Left colon (tissue), 2 donors: ENCODE measurements around the gene CALD1. TPM values are rescaled to one million over a fixed set of nuclear protein-coding genes. Genes with fewer than 3 reads are reported as not detected.

Source experiments
- ATAC-seq: fragments of 200-7000 bp; cut with Tn5 transposase; one replicate; pipeline ENCODE4 v1.9.1; 2020; ENCODE audit warnings: mild to moderate bottlenecking, moderate library complexity
- DNase-seq, 2 donors: peaks; one replicate each; pipeline ENCODE4 v3.0.0-alpha.2; 2020
- intact Hi-C, 2 donors: fragments of 100-400 bp; cut with DNase I in 1 of 2; cut with micrococcal nuclease in 1 of 2; formaldehyde crosslinking; loops; one replicate each; pipeline versions ENCODE4 v1.11.2 to v1.14.0; 2022; cut with DNase I, micrococcal nuclease
- total RNA-seq, 2 donors: library from RNA; stranded (reverse); fragmentation: NEBNext Ultra II Directional; extraction: Animal tissue kit (Norgen Biotek cat#: 25700); gene quantifications; one replicate each; pipeline ENCODE4 v1.2.1, GENCODE V29; 2021
- donor health status: DM: no; HTN: no; CAD: no.
- donor health status: DM: yes; HTN: yes; CAD: no.

The CALD1 gene
- total RNA-seq, 2 donors from 2014 or later, result 36.7 to 161 TPM

GRCh38 chr7:134902058-134902457 is 122.6 kb downstream of the CALD1 start:
- intact Hi-C loops, result no loop called here
- no peak for DNase-seq
- ATAC-seq, result no peak

GRCh38 chr7:134903073-134903790 is 123.8 kb downstream of the CALD1 start:
- no peak for DNase-seq
- intact Hi-C loops, result no loop called here

GRCh38 chr7:134905375-134905774 is 125.9 kb downstream of the CALD1 start:
- intact Hi-C loops, result no loop called here
- ATAC-seq, result no peak
- DNase-seq, result peak; percentile 23 to 44

More at GRCh38 chr7:134903073-134903790, 123.8 kb downstream of the CALD1 start:
- no peak for ATAC-seq

GRCh38 chr7:134907000-134907399 is 127.6 kb downstream of the CALD1 start:
- DNase-seq (no peak), ATAC-seq (no peak)
- intact Hi-C loops, result no loop called here

- ATAC-seq (no peak), DNase-seq (peak in 1 of 2 donors; percentile 32)
- intact Hi-C loops, result no loop called here
Observed at GRCh38 chr7:134907639-134908038, 128.2 kb downstream of the CALD1 start.

DNA sequence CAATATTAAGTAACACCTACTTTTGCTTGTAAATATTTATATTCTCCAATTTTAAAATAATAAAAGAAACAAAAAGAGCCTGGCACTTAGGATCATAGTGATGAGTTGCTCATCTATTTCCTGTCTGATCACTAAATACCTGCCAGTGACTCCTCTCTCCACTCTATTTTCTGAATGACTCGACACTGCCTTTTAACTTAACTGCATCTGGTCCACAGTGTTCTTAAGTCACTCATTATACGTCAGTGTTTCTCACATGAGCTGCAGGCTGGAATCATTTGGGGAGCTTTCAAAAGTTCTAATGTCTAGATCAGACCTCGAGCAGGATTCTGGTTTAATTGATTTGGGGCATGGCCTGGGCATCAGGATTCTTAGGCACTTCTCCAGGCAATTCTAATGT is 128.9 kb downstream of the CALD1 start:
- intact Hi-C loops, result no loop called here
- DNase-seq (no peak), ATAC-seq (no peak)

DNA sequence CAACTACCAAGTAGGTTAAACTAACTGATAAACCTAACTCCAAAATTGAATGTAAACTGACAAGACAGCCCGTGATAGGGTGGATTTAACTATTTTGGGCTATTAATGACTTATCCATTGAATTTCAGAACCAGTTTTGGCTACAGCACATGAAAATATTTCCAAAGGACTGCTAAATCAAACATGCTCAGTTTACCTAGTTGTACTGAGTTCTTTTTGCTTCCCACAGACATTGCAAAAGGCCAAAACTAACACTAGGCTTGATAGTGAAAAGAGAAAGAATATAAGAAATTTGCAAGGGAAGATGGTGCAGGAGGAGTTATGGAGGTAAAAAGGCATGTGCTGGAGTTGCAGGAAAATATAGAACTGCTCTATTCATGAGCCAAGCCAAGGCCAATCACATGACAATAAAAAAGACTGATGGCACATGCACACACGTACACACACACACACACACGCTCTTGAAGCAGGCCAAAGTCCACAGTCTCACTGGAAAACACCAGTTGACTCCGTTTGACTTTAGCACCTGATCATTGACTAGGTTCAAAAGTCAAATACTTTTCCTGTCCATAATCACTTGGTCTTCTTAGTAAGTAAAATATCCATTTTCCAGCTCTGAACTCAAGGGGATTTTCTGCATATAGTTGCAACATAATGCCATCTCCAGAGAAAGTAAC is 130.9 kb downstream of the CALD1 start:
- peak; percentile 88 for ATAC-seq
- peak in 1 of 2 donors; percentile 14 for DNase-seq
- intact Hi-C loops, result no loop called here

- intact Hi-C loops, result no loop called here
- DNase-seq (no peak), ATAC-seq (no peak)
Observed at GRCh38 chr7:134910968-134911367, 131.5 kb downstream of the CALD1 start.

DNA sequence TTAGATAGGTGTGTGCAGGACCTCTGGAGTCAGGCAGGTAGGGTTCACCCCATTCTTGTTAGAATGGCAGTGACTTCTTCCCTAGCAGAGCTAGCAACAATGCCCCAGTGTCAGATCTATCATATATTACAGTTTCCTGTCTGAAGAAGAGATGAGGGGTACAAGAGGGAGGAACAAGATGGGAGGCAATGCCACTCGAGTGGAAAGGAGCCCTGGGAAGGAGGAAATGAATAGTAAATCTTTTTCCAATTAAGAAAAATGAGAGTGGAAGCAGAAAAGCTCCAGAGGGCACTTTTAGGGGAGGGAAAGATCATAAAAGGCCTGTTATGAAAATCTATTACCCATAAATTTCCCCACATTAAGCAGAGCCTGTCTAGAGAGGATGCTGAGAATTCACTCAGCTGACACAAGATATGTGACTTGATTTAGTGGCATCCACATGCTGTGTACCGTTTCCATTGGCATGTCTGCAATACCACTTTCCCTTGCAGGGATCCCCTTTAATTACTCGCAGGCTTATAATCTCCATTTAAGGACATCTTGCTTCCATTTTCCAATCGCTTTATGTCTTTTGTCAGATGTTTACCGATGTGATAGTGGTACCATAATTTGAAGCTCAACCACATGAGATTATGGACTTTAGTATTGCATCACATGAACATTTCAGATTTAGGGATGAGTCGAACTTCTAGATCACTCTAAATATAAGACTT is 136.9 kb downstream of the CALD1 start:
- no peak for DNase-seq
- intact Hi-C loops, result no loop called here
- ATAC-seq, result no peak

DNA sequence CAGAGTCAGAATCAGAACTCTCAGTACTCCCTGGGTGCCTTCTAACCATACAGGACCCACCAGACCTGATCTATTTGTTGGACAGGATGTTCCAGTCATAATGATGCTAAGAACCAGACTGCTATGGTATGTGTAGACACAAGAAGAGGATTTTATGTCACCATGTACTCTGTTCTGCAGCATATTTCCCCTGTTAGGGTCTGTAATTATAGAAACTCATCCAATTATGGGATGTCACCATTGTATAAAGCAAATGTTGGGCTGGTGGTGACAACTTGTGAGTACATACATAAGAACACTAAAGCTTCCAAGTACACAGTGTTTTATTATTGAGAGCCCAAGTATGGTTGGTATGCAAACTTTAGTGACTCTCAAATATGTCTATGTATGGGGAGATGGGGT is 139.8 kb downstream of the CALD1 start:
- ATAC-seq (no peak), DNase-seq (no peak)
- intact Hi-C loops, result no loop called here

DNA sequence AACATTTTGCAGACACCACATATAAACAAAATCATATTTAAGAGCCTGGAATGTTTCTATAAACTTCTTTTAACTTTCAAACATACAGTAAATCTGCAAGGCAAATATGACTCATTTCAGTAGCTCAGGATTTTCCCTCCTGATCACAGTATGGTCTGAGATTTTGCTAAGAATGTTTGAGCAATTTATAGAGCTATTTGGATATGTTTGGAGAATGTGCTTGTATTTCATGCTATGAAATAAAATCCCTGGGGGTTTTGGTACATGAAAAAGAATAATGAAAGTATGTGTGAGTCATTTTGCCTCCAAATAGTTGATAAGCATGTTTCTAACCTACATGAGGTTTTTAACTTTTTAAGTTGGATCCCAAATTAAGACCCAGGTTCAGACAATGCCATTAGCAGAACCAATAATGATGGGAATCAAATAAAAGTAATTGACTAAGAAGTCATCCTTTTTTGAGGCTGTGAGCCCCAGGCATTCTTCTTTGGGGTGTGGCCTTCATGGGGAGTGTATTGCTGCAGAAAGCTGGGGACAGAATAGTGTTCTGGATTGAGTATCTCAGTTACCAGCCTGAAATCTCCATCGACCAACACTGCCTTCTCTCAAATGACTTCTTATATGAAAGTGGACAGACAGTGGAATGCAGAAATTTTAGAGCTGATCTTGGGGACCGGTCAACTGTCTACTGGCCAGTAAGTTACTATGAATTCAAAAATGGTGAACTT is 140.8 kb downstream of the CALD1 start:
- DNase-seq, result no peak
- intact Hi-C loops, result no loop called here

DNA sequence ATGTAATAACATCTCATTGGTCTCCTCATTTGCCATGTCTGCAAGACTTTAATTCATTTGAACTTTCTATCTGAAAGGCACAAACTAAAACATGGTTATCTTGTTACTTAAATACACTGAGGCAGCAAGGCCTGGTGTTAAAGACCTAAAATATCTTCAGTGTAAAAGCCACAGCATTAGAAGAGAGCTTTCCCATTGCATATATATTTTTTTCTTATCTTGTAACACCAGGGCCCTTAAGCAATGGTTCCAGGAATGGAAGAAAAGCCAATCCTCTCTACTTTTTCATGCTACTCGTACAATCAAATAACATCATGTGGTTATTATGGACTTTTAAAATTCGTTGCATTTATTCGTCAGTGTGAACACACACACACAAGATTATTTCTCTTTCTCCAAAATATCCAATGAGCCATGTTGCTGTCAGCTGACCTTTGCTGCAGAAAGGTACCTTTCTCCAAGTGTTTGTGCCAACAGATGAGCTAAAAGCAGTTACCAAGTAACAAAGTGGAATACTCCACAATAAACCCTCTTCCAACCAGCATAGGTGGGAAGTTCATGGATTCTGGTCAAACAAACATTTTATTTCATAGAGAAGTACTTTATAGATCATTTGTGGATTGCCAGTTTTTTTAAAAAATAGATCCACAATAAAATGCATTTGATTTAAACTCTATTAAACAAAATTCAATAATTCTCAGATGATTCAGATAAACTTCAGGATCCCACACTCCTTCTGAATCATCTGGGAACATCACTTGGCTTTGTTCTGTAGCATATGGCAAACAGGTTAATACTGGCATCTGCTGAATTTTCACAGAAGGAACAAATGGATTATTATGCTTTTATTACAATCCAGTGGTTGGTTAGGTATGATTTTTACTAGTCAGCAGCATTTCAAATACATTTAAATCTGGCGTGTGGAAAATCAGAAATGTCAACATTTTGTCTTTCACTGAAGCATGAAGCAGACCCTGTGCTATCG is 143.6 kb downstream of the CALD1 start:
- no peak for ATAC-seq
- intact Hi-C loops, result no loop called here

More for the DNA sequence above, 140.8 kb downstream of the CALD1 start:
- no peak for ATAC-seq

DNA sequence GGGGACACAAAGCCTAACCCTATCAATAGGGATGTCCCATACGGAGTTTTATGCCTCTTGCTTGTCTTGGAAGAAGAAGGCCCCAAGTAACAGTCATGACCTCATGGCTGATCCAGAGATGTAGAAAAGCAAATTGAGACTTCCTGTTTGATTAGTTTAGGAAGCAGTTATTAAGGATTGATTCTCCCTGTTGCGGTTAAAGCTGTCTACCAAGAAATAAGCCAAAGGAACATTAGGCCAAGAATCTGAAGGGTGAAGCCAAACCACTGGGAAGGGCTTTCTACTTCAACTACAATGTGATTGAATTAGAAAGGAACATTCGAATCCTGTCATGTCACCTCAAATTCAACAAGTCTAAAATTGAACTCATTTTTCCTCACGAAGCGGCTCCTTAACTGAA is 146.3 kb downstream of the CALD1 start:
- intact Hi-C loops, result no loop called here

More for the DNA sequence above, 143.6 kb downstream of the CALD1 start:
- no peak for DNase-seq

GRCh38 chr7:134926396-134926795 is 147.0 kb downstream of the CALD1 start:
- ATAC-seq (no peak), DNase-seq (no peak)
- intact Hi-C loops, result no loop called here

More for the DNA sequence above, 146.3 kb downstream of the CALD1 start:
- DNase-seq (no peak), ATAC-seq (no peak)

DNA sequence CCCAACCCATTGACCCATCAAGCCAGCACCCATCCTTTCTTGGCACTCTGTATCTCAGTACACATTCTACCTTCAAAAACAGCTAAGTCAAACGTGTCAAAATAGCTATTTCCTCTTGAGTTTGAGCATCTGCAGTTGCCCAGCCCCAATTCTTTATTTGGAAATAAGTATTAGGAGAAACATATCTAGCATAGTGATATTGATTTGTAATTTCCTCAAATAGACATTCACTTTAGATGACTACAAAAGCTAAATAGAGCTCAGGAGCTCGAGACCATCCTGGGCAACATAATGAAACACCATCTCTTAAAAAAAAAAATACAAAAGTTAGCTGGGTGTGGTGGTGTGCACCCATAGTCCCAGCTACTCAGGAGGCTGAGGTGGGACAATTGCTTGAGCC is 147.6 kb downstream of the CALD1 start:
- no peak for DNase-seq
- intact Hi-C loops, result no loop called here
- no peak for ATAC-seq

- DNase-seq (no peak), ATAC-seq (no peak)
- intact Hi-C loops, result no loop called here
Observed at GRCh38 chr7:134927723-134928122, 148.3 kb downstream of the CALD1 start.

- ATAC-seq (no peak), DNase-seq (no peak)
- intact Hi-C loops, result no loop called here
Observed at GRCh38 chr7:134928554-134928953, 149.1 kb downstream of the CALD1 start.

DNA sequence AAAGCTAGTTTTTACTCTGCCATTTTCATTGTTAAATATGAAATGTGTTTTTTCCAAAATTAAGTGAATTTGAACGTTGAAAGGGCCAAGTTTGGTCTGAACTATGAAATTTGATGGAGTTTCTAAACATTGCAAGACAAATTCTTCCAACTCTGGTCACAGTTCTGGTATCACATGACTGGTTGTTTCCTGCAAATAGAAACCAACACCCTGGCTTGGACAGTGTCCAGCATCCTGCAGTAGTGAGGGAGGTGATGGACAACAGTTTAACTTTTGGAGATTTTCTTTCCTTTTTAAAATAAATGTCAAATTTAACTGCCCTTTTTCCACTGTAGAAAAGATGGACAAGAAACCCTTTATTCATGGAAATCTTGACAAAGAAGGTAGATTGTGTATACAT is 152.1 kb downstream of the CALD1 start:
- intact Hi-C loops, result no loop called here
- ATAC-seq, result no peak
- no peak for DNase-seq
